Activated T-helper 2 cell treated with anti-CD3 and anti-CD28 coated beads, Interferon-gamma antibody, Interleukin-2, Interleukin-4, amounts not matched to agents 10 μg/mL and 5 μg/mL and 100 μg/mL, durations not matched to agents 14 hours and 24 hours and 36 hours (primary cell): ENCODE data around the gene IFNAR1. TPM values are rescaled to one million over a fixed set of nuclear protein-coding genes. Genes with fewer than 3 reads are reported as not detected.
"Not testable (repeated sequence)": the region's sequence is repeated elsewhere in the genome, so short reads cannot be mapped to it uniquely, and the experiment has no call there.

Experiments used
- DNase-seq: peaks from one replicate; pipeline ENCODE4 v3.0.0; 2021; ENCODE audit warnings: low spot score
- H3K27ac Mint-ChIP-seq: one replicate; pipeline ENCODE4 v1.8.0; 2021; ENCODE audit warnings: mixed read lengths
- H3K27me3 Mint-ChIP-seq: one replicate; pipeline ENCODE4 v1.8.0; 2021; ENCODE audit warnings: low read depth, mixed read lengths
- H3K36me3 Mint-ChIP-seq: one replicate; pipeline ENCODE4 v1.8.0; 2021; ENCODE audit warnings: low read depth, mixed read lengths
- H3K4me1 Mint-ChIP-seq: one replicate; pipeline ENCODE4 v1.8.0; 2021; ENCODE audit warnings: low read depth, mixed read lengths
- H3K4me3 Mint-ChIP-seq: one replicate; pipeline ENCODE4 v1.8.0; 2021; ENCODE audit warnings: low read depth, mild to moderate bottlenecking, moderate library complexity, mixed read lengths
- H3K9me3 Mint-ChIP-seq: one replicate; pipeline ENCODE4 v1.8.0; 2021; ENCODE audit warnings: mixed read lengths
- intact Hi-C: fragments of 100-400 bp; cut with micrococcal nuclease; formaldehyde crosslinking; loops from one replicate; pipeline ENCODE4 v1.15.1; 2023
- total RNA-seq: library from RNA; stranded (reverse); gene quantifications from 2 replicates; pipeline ENCODE4 v1.2.3, GENCODE V29; 2022

Gene IFNAR1
- total RNA-seq, 1 donor from 2014 or later = 26.8 TPM

DNA sequence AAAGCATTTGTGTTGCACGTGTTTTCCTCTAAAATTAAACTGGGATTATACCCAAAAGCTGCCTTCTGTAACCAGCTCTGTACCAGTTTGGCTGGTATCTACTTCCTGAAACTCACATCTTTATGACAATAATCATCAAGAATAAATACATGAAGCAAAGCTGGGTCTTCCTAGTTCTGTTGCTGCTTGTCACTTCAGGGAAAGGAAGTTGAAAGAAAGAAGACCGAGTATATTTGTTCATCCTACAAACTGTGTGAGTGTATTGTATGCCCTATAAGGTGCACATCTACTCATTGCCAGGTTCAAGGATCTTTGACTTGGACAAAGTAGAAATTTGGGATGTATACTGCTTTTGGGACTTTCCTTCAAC lies 49.3 kb downstream of the IFNAR1 start:
- DNase-seq = no peak
- intact Hi-C loops = loop anchor here (2.0 to 5.0 kb wide), 2 partner anchors 175 to 242 kb away; no protein-coding TSS in a partner anchor
- H3K36me3 Mint-ChIP-seq = no peaks in the 10 kb centered on the region
- no peak overlapping the region for H3K4me3 Mint-ChIP-seq
- no peak overlapping the region for H3K27ac Mint-ChIP-seq
- H3K27me3 Mint-ChIP-seq = peaks cover 12% of the 10 kb centered on the region
- peaks cover 8% of the 10 kb centered on the region for H3K4me1 Mint-ChIP-seq
- H3K9me3 Mint-ChIP-seq = peaks cover 4% of the 10 kb centered on the region

- peaks cover 12% of the 10 kb centered on the region for H3K27me3 Mint-ChIP-seq
- no peaks in the 10 kb centered on the region for H3K36me3 Mint-ChIP-seq
- intact Hi-C loops = loop anchor here (2.0 to 5.0 kb wide), 2 partner anchors 176 to 242 kb away; no protein-coding TSS in a partner anchor
- DNase-seq = peak; percentile 29
- no peak overlapping the region for H3K27ac Mint-ChIP-seq
- no peak overlapping the region for H3K4me3 Mint-ChIP-seq
- H3K9me3 Mint-ChIP-seq = peaks cover 4% of the 10 kb centered on the region
- peaks cover 9% of the 10 kb centered on the region for H3K4me1 Mint-ChIP-seq
Observed at GRCh38 chr21:33374450-33375096, 49.8 kb downstream of the IFNAR1 start.

DNA sequence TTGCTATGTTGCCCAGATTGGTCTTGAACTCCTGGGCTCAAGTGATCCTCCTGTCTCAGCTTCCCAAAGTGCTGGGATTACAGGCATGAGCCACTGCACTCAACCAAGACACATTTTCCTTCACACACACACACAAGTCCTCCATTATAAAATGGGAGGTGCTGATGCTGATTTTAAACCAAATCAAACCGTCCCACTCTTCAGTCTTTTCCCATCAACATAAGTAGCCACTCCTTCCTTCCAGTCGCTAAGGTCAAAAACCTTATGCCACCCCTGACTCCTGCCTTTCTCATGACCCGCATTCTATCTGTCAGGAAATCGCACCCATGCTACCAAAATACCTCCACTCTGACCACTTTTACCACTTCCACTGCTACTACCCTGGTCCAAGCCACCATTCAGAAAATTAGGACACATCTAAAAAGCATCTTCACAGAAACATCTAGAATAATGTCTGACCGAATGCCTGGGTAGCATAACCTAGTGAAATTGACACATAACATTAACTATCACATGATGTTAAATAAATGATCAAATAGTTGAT lies 50.4 kb downstream of the IFNAR1 start:
- H3K27me3 Mint-ChIP-seq = peaks cover 12% of the 10 kb centered on the region
- no peak for DNase-seq
- H3K36me3 Mint-ChIP-seq = no peaks in the 10 kb centered on the region
- H3K4me3 Mint-ChIP-seq = no peak overlapping the region
- H3K4me1 Mint-ChIP-seq = peaks cover 13% of the 10 kb centered on the region
- H3K27ac Mint-ChIP-seq = no peak overlapping the region
- no peaks in the 10 kb centered on the region for H3K9me3 Mint-ChIP-seq
- intact Hi-C loops = loop anchor here (2.0 kb wide), 1 partner anchor 176 kb away; no protein-coding TSS in a partner anchor

DNA sequence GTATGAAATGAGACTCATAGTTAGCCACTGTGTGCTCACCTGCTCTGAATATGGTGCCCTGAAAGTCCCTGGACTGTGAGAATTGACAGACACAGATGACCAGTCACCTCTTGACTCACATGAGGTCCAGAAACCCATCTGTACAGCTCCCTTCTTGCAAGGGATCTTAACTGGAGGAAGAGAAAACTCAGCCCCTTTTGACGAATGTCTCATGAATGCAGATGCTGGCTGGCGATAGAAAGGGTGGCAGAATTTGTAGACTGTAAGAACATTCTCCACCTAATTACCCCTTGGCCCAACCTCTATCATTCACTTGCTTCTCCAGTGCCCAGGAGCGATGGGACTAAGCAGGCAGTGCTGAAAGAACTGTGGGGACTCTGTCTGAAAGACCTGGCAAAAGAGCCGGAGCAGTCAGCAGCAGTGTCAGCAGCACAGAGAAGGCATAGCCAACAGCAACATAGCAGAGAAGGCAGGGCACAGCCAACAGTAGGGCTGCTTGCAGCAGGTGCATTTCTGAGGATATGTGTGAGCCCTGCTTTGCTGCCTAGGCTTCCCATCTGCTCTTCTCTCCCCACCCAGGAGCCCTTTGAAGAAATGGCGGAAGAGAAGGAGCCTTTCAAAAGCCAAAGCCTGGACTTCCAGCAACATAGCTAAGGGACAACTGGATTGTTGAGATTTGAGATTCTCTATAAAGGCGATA lies 52.6 kb downstream of the IFNAR1 start:
- no peak for DNase-seq
- Mint-ChIP-seq H3K4me1 (peaks cover 34% of the 10 kb centered on the region), H3K9me3 (no peaks in the 10 kb centered on the region), H3K27ac (no peak overlapping the region), H3K36me3 (no peaks in the 10 kb centered on the region), H3K27me3 (peaks cover 12% of the 10 kb centered on the region), H3K4me3 (no peak overlapping the region)
- intact Hi-C loops = no loop called here

GRCh38 chr21:33378081-33378480 lies 53.3 kb downstream of the IFNAR1 start:
- intact Hi-C loops = no loop called here
- no peaks in the 10 kb centered on the region for H3K9me3 Mint-ChIP-seq
- H3K36me3 Mint-ChIP-seq = no peaks in the 10 kb centered on the region
- no peak overlapping the region for H3K4me3 Mint-ChIP-seq
- no peak overlapping the region for H3K27ac Mint-ChIP-seq
- H3K4me1 Mint-ChIP-seq = peaks cover 42% of the 10 kb centered on the region
- DNase-seq = no peak
- peaks cover 12% of the 10 kb centered on the region for H3K27me3 Mint-ChIP-seq

DNA sequence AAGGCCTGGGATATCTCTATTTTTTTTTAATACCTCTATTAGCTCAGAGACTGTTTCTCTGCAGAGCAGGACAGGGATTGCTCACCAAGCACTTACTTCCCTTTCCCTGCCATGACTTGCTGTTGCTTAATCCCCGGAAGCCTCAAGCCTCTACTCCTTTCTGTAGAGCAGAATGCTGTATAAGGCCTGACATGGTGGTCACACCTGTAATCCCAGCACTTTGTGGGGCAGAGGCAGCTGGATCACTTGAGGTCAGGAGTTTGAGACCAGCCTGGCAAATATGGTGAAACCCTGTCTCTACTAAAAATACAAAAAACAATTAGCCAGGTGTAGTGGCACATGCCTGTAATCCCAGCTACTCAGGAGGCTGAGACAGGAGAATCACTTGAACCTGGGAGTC lies 55.2 kb downstream of the IFNAR1 start:
- Mint-ChIP-seq H3K4me3 (peak overlapping the region; percentile 11), H3K4me1 (peaks cover 54% of the 10 kb centered on the region), H3K27me3 (peaks cover 12% of the 10 kb centered on the region), H3K27ac (peak overlapping the region; percentile 86)
- not testable (repeated sequence) for H3K9me3 Mint-ChIP-seq, H3K36me3 Mint-ChIP-seq, DNase-seq
- intact Hi-C loops = loop anchor here (1.0 to 10.0 kb wide), 6 partner anchors 19 to 265 kb away; partner anchors contain the start of genes CRYZL1 and ITSN1

DNA sequence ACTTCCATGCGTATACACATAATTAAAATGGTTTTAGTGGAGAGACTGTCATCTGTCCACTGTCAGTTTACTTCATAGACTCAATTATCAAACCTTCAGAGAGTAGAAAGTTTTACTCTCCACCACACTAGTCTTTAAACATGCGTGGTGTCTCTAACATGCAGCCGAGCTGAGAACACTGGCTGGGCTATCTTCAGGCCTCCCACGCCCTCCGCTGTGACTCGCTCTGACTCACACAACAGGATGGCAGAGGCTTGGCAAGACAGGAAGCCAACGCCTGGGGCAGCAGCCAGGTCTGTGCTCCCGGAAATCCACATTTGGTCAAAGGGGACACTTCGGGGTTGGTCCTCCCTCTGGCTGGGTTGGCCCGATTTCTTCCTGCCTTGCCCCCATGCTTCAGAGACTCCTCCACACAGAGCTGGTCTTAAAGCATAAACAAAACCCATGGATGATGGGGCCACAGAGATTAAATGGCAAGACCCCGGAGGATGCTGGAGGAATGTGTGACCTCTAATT lies 55.8 kb downstream of the IFNAR1 start:
- Mint-ChIP-seq H3K9me3 (no peaks in the 10 kb centered on the region), H3K36me3 (no peaks in the 10 kb centered on the region), H3K4me3 (peak overlapping the region; percentile 11), H3K27ac (peak overlapping the region; percentile 86), H3K4me1 (peaks cover 53% of the 10 kb centered on the region), H3K27me3 (peaks cover 12% of the 10 kb centered on the region)
- intact Hi-C loops = loop anchor here (1.0 to 10.0 kb wide), 6 partner anchors 19 to 264 kb away; partner anchors contain the start of genes CRYZL1 and ITSN1
- DNase-seq = peak; percentile 71

GRCh38 chr21:33381381-33381780 lies 56.6 kb downstream of the IFNAR1 start:
- H3K4me3 Mint-ChIP-seq = not testable (repeated sequence)
- peaks cover 16% of the 10 kb centered on the region for H3K27me3 Mint-ChIP-seq

DNA sequence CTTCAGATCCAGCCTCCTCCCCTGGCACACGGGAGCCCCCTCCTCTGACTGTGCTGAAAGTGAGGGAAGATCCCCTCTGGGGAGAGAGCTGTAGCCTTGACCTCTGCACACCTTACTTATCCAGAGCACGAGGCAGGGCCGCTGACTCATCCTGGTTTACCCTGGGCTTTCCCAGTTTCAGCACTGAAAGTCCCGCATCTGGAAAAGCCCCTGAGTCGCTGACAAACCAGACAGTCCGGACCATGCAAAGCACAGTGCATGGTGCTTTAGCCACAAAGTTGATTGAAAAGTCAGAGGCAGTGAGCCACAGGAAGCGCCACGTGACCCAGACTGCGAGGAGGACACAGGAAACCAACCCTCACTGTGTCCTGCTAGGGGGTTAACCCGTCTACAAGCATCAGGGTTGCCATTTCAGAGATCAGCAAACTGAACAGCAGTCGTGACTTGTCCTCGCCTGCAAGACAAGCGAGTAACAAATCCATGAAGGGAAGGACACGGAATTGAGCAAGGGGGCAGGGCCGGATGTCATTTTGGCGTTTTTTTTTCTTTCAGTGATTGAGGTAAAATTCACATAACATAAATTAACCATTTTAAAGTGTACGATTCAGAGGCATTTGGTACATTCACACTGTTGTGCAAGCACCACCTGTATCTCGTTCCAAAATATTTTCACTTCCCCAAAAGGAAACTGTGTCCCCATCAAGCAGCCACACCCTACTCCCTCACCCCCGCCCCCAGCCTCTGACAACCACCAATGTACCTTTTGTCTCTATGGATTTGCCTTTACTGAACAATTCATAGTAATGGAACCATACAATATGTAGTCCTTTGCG lies 58.5 kb downstream of the IFNAR1 start:
- peak overlapping the region; percentile 77 for H3K4me3 Mint-ChIP-seq
- H3K27me3 Mint-ChIP-seq = peaks cover 16% of the 10 kb centered on the region
- peak; percentile 68 for DNase-seq
- H3K36me3 Mint-ChIP-seq = no peaks in the 10 kb centered on the region
- intact Hi-C loops = loop anchor here (1.0 to 10.0 kb wide), 4 partner anchors 51 to 262 kb away; partner anchors contain the start of genes CRYZL1, IFNAR1 and ITSN1
- H3K4me1 Mint-ChIP-seq = peaks cover 53% of the 10 kb centered on the region
- H3K9me3 Mint-ChIP-seq = no peaks in the 10 kb centered on the region
- peak overlapping the region; percentile 88 for H3K27ac Mint-ChIP-seq

More at GRCh38 chr21:33381381-33381780, 56.6 kb downstream of the IFNAR1 start:
- not testable (repeated sequence) for H3K9me3 Mint-ChIP-seq, DNase-seq, H3K36me3 Mint-ChIP-seq
- Mint-ChIP-seq H3K4me1 (peaks cover 53% of the 10 kb centered on the region), H3K27ac (peak overlapping the region; percentile 86)
- intact Hi-C loops = loop anchor here (2.0 to 10.0 kb wide), 3 partner anchors 143 to 263 kb away; partner anchors contain the start of genes CRYZL1 and ITSN1

- Mint-ChIP-seq H3K27ac (no peak overlapping the region), H3K36me3 (no peaks in the 10 kb centered on the region), H3K27me3 (peaks cover 26% of the 10 kb centered on the region), H3K4me3 (peak overlapping the region; percentile 52), H3K9me3 (no peaks in the 10 kb centered on the region), H3K4me1 (peaks cover 48% of the 10 kb centered on the region)
- intact Hi-C loops = loop anchor here (2.0 to 10.0 kb wide), 3 partner anchors 180 to 260 kb away; partner anchors contain the start of genes CRYZL1 and ITSN1
- peak; percentile 26 for DNase-seq
Observed at GRCh38 chr21:33384841-33385331, 60.1 kb downstream of the IFNAR1 start.

- peaks cover 33% of the 10 kb centered on the region for H3K27me3 Mint-ChIP-seq
- intact Hi-C loops = loop anchor here (10.0 kb wide), 2 partner anchors 218 to 258 kb away; partner anchors contain the start of genes CRYZL1 and ITSN1
- H3K27ac Mint-ChIP-seq = no peak overlapping the region
- no peaks in the 10 kb centered on the region for H3K9me3 Mint-ChIP-seq
- peaks cover 34% of the 10 kb centered on the region for H3K4me1 Mint-ChIP-seq
- no peaks in the 10 kb centered on the region for H3K36me3 Mint-ChIP-seq
- DNase-seq = no peak
- no peak overlapping the region for H3K4me3 Mint-ChIP-seq
Observed at GRCh38 chr21:33386222-33386784, 61.5 kb downstream of the IFNAR1 start.
